Thyroid gland (tissue), 4 donors: ENCODE measurements around the gene IFNA10. TPM values are rescaled to one million over a fixed set of nuclear protein-coding genes. Genes with fewer than 3 reads are reported as not detected.
"Not testable (repeated sequence)": the region's sequence is repeated elsewhere in the genome, so short reads cannot be mapped to it uniquely, and the experiment has no call there.

Experiments used
- DNase-seq, 2 donors: peaks; one replicate each; pipeline ENCODE4 v3.0.0-alpha.2; 2019
- H3K27ac ChIP-seq, 3 donors: fragments of 200-600 bp; sonication (generic); 1 replicate in 2 of 3; 2 replicates in 1 of 3; pipeline ENCODE4 v1.5.1; 2016 to 2019; ENCODE audit warnings: mild to moderate bottlenecking in 1 of 3, moderate library complexity in 1 of 3
- H3K27me3 ChIP-seq: fragments of 200-600 bp; sonication (generic); one replicate; pipeline ENCODE4 v1.5.1; 2019
- H3K36me3 ChIP-seq, 2 donors: fragments of 200-600 bp; sonication (generic); one replicate each; pipeline ENCODE4 v1.5.1; 2016 to 2019
- H3K4me1 ChIP-seq, 2 donors: fragments of 200-600 bp; sonication (generic); one replicate each; pipeline ENCODE4 v1.5.1; 2017 to 2019
- H3K4me3 ChIP-seq, 3 donors: fragments of 200-600 bp; sonication (generic); replicated peaks in 1 of 3; 1 replicate in 2 of 3; 2 replicates in 1 of 3; pipeline ENCODE4 v1.5.1; 2016; ENCODE audit warnings: mild to moderate bottlenecking in 1 of 3
- H3K9me3 ChIP-seq: fragments of 200-600 bp; sonication (generic); one replicate; pipeline ENCODE4 v1.5.1; 2017
- POLR2A ChIP-seq, 2 donors: fragments of 450-650 bp; IDR thresholded peaks; one replicate each; pipeline ENCODE4 v1.6.1; 2017; ENCODE audit warnings: antibody characterized with exemption in 2 of 2, mild to moderate bottlenecking in 2 of 2, moderate library complexity in 1 of 2
- WGBS, 2 donors: methylation state at CpG; one replicate each; pipeline ENCODE4 v1.1.5; 2017; 5-methylcytosine and 5-hydroxymethylcytosine counted together
- intact Hi-C: fragments of 100-400 bp; cut with DNase I; formaldehyde crosslinking; loops from one replicate; pipeline ENCODE4 v1.15.1; 2023
- total RNA-seq, 4 donors: library from RNA; depleted of rRNA; stranded (reverse); fragments of >200 nt; gene quantifications; one replicate each; pipeline ENCODE4 v1.2.3, GENCODE V29; 2016
- TF ChIP-seq, protein P1 (sequence below), 6 experiments: fragments of 200-600 bp in 3 of 6; fragments of 450-650 bp in 3 of 6; sonication (generic) in 3 of 6; IDR thresholded peaks; one replicate each; pipeline ENCODE4 v1.5.1; 2016 to 2019; ENCODE audit warnings: antibody characterized with exemption in 6 of 6, mild to moderate bottlenecking in 2 of 6, inconsistent platforms in 1 of 6, moderate library complexity in 1 of 6

IFNA10 gene
- total RNA-seq, 4 donors from 2014 or later, result not detected

DNA sequence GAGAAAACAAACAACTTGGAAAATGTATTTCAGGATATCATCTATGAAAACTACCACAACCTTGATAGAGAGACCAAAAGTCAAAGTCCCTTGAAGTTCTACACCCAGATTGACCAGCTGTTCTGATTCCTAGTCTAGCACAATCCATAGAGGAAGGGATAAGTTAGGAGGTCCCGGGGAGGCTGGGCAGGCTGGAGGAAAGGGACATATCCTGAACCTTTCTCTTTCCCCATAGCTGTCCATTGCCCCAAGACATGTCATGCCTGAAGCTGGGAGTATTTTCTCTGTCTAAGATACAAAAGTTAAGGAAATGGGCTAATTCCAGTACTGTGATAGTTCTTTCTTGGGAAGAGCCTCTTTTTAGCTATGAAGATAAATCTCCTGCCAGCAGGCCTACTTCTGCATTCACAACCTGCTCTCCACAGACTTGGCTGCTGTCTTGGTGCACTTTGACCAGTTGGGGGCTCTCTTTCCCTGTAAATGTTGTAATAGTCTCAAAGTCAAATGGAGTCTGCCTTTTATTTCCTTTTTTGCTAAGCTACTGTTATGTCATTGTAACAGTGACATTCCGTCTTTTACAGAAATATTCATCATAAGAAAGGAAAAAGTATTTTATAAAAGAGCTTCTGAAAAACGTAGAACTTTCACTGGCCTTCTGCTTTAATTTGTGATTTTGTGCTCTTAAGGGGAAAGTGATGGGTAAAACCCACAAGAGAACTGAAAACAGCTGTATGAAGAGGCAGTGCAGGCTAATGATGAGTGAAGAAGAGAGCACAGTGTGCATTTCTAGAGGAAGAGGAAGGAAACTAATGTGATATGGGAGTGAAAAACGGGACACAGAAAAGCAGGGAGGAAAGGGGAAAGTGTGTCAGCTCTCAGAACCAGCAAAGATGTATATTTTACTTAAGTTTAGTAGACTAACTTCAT lies 23.9 kb downstream of the IFNA10 start:
- intact Hi-C loops, H3K27me3 ChIP-seq, H3K36me3 ChIP-seq, H3K4me3 ChIP-seq, H3K27ac ChIP-seq, H3K9me3 ChIP-seq, H3K4me1 ChIP-seq: not testable (repeated sequence)
- TF ChIP-seq, protein P1, sequence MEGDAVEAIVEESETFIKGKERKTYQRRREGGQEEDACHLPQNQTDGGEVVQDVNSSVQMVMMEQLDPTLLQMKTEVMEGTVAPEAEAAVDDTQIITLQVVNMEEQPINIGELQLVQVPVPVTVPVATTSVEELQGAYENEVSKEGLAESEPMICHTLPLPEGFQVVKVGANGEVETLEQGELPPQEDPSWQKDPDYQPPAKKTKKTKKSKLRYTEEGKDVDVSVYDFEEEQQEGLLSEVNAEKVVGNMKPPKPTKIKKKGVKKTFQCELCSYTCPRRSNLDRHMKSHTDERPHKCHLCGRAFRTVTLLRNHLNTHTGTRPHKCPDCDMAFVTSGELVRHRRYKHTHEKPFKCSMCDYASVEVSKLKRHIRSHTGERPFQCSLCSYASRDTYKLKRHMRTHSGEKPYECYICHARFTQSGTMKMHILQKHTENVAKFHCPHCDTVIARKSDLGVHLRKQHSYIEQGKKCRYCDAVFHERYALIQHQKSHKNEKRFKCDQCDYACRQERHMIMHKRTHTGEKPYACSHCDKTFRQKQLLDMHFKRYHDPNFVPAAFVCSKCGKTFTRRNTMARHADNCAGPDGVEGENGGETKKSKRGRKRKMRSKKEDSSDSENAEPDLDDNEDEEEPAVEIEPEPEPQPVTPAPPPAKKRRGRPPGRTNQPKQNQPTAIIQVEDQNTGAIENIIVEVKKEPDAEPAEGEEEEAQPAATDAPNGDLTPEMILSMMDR (IDR thresholded peaks at IDR 0.05), result peak in 1 of 6 experiments; percentile 42
- DNase-seq, result peak in 1 of 2 donors; percentile 15
- 52 to 56% methylated on average over 4 of the region's 4 CpGs for WGBS, 2 donors

DNA sequence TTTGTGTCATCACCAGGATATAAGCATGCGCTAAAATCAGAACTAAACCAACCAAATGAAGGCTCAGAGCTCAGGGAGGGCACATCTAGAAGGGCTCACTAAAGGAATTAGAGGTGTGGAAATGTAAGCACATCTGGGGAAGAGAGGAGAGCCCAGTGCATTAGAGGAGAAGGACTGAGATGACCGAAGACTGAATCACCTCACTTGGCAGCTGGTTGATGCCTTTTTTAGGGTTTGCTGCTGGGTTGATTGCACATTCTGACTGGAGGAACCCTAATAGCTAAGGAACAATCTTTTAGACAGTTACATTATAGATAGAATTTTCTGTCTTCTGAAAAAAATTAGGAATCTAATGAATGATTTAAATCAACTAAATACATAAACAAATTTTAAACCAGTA lies 32.3 kb downstream of the IFNA10 start:
- DNase-seq, result no peak
- Histone ChIP-seq H3K27me3 (no peaks in the 10 kb centered on the region), H3K27ac (no peak overlapping the region), H3K36me3 (no peaks in the 10 kb centered on the region), H3K9me3 (no peaks in the 10 kb centered on the region), H3K4me3 (no peak overlapping the region), H3K4me1 (no peaks in the 10 kb centered on the region)
- intact Hi-C loops, result no loop called here
- TF ChIP-seq, protein P1 (IDR thresholded peaks at IDR 0.05), result no peak
- no peak for TF ChIP-seq POLR2A (IDR thresholded peaks at IDR 0.05)
- 89 to 93% methylated on average over 2 of the region's 2 CpGs for WGBS, 2 donors

DNA sequence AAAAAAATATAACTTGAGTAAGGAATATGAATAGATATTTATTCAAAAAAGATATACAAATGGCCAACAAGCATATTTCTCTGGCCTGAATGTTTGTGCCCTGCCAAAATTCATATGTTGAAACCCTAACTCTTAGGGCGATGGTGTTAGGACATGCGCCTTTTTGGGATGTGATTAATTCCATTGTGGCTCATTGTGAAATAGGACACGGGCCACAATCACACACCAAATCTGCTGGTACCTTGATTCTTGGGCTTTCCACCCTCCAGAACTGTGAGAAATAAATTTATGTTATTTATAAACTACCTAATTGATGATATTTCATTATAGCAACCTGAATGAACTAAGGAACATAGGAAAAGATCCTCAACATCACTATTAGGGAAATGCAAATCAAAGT lies 34.8 kb downstream of the IFNA10 start:
- Histone ChIP-seq H3K9me3 (no peaks in the 10 kb centered on the region), H3K27ac (no peak overlapping the region), H3K4me1 (no peaks in the 10 kb centered on the region), H3K27me3 (no peaks in the 10 kb centered on the region), H3K4me3 (no peak overlapping the region), H3K36me3 (no peaks in the 10 kb centered on the region)
- no peak for TF ChIP-seq POLR2A (IDR thresholded peaks at IDR 0.05)
- TF ChIP-seq, protein P1 (IDR thresholded peaks at IDR 0.05), result no peak
- no peak for DNase-seq
- intact Hi-C loops, result no loop called here
- 92 to 96% methylated on average over 3 of the region's 3 CpGs for WGBS, 2 donors

DNA sequence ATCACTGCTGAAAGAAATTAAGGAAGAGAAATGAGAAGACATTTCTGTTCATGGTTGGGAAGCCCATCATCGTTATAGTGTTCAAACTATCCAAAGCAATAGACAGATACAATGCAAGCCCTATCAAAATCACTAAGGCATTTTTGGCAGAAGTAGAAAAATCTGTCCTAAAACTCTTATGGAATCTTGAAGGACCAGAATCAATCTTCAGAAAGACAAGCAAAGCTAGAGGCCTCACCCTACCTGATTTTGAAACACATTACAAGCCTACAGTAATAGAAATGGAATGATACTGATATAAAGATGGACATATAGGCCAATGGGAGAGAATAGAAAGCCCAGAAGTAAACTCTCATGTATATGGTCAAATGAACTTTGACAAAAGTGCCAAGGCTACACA lies 35.6 kb downstream of the IFNA10 start:
- Histone ChIP-seq H3K4me1 (no peaks in the 10 kb centered on the region), H3K4me3 (no peak overlapping the region), H3K27ac (no peak overlapping the region), H3K27me3 (no peaks in the 10 kb centered on the region), H3K36me3 (no peaks in the 10 kb centered on the region), H3K9me3 (no peaks in the 10 kb centered on the region)
- intact Hi-C loops, result no loop called here
- TF ChIP-seq, protein P1 (IDR thresholded peaks at IDR 0.05), result no peak
- no peak for TF ChIP-seq POLR2A (IDR thresholded peaks at IDR 0.05)
- WGBS, 2 donors, result 77 to 80% methylated on average over 1 of the region's 1 CpG
- DNase-seq, result no peak

DNA sequence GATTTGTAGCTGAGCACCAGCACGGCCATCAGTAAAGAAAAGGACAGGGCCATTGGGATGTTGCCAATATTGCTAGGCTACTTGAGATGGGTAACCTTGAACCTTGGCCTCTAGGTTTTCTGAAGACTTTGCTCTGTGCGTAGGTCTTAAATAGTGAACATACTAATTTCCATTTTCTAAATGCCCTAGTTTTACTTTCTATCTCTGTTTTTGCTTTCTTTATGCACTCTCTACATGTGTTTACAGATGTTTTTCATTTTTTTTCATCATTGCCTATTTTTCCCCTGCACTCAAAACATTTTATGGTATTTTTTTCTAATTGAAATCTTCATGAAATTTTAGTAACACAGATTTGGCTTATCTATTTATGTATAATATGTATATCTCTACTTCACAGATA lies 40.4 kb downstream of the IFNA10 start, which contains the start of gene IFNA21:
Gene IFNA21 (minus strand): TSS at position 101 of the 400 bp plus-strand sequence. CDS start 48 bp downstream, at position 53.
- H3K9me3 ChIP-seq, H3K4me1 ChIP-seq, H3K27me3 ChIP-seq, H3K36me3 ChIP-seq, intact Hi-C loops, H3K27ac ChIP-seq, H3K4me3 ChIP-seq, DNase-seq: not testable (repeated sequence)
- 98 to 99% methylated on average over 2 of the region's 2 CpGs for WGBS, 2 donors
